ENCODE data around the gene TMEM89.
A peak's percentile ranks its signal among the peaks of the same experiment; 100 is the strongest.

Gene TMEM89

DNA sequence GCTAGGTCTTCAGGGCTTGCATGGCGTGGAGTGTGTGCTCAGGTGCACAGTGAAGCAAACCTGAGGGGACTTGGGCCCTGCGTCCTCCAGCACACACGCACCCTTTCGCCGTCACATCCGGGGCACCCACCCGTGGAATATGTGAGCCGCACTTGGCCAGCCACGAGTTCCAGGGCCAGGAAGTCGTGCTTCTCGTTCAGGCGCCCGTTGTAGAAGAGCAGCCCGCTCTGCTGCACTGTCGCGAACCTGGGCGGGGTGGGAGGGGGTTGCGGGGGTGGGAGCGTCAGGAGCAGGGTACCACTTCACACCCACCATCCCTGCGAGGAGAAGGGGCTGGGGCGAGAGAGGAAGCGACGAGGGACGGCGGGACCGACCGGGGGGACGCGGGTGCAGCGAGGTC, 34.0 kb upstream of the TMEM89 start:
- POLR2A ChIA-PET, result no interaction called here
- CTCF ChIA-PET, result interaction anchor here (0.9 to 1.8 kb wide), 4 partner anchors 9 to 98 kb away, joined by 3 to 5 read pairs (median 3); no protein-coding TSS in a partner anchor
- H3K4me3 ChIP-seq (ENCODE audit: low read depth, low read length), result peak overlapping the region; percentile 46
- TF ChIP-seq, protein P1, sequence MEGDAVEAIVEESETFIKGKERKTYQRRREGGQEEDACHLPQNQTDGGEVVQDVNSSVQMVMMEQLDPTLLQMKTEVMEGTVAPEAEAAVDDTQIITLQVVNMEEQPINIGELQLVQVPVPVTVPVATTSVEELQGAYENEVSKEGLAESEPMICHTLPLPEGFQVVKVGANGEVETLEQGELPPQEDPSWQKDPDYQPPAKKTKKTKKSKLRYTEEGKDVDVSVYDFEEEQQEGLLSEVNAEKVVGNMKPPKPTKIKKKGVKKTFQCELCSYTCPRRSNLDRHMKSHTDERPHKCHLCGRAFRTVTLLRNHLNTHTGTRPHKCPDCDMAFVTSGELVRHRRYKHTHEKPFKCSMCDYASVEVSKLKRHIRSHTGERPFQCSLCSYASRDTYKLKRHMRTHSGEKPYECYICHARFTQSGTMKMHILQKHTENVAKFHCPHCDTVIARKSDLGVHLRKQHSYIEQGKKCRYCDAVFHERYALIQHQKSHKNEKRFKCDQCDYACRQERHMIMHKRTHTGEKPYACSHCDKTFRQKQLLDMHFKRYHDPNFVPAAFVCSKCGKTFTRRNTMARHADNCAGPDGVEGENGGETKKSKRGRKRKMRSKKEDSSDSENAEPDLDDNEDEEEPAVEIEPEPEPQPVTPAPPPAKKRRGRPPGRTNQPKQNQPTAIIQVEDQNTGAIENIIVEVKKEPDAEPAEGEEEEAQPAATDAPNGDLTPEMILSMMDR (IDR thresholded peaks at IDR 0.05; ENCODE audit: insufficient read depth, low read length, missing control alignments), result no peak
- DNase-seq (ENCODE audit: low read depth, low spot score), result no peak

DNA sequence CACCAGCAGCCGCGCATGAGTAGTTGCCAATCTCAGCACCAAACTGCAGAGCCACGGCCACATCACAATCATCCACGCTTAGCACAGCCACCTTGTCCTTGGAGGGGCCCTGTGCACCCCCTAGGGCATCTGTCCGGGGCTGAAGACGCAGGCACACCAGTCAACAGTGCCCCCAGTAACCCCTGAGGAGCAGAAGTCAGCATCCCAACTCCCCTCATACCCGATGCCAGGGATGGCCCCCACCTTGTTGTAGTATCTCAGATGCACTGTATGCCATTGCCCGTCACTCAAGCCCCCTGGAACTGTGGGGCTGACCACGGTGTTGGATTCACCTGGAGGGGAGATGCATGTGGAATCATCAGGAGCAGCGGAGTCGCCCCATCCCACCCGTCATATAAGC, 33.5 kb upstream of the TMEM89 start:
- DNase-seq (ENCODE audit: low read depth, low spot score), result no peak
- ChIA-PET POLR2A (no interaction called here), CTCF (interaction anchor here (1.0 to 7.0 kb wide), 6 partner anchors 8 to 191 kb away, joined by 3 to 50 read pairs (median 3); partner anchors contain the start of genes NCKIPSD and SLC26A6)
- no peak overlapping the region for H3K4me3 ChIP-seq (ENCODE audit: low read depth, low read length)
- TF ChIP-seq, protein P1 (IDR thresholded peaks at IDR 0.05; ENCODE audit: insufficient read depth, low read length, missing control alignments), result no peak

DNA sequence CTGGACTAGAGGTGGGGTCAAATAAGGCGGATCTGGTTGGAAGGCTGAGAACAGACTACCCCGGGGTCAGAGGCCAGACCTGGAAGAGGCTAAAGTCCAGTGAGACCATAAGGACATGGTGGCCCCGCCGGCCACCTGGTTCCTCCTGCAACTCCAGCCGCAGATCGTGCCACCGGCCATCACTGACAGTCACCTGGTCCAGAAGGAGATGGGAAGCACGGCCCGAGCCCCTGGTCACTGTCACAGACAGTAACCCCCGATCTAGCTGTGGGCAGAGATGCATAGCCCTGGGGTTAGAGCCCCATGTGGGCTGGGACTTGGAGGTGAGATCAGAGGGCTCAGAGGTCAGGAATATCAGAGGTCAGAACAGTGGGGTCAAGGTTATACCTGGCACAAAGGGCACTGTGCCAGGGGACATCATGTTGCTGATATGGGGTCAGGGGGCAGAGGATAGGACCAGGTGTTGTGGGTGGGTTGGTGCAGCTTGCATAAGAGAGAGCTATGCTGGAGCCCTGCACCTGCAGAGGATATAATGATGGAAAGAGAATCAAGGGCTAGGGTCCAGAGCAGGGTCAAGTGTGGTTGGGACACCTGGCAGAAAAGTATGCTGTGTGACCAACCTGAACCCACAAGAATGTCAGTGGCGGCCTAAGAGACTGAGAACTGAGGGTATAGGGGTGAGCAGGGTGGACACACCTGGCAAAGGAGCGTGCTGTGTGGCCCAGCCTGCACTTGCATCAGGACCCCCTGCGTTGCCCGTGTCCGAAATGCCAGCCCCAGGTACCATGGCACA, 31.6 kb upstream of the TMEM89 start:
- H3K4me3 ChIP-seq (ENCODE audit: low read depth, low read length), result no peak overlapping the region
- TF ChIP-seq, protein P1 (IDR thresholded peaks at IDR 0.05; ENCODE audit: insufficient read depth, low read length, missing control alignments), result no peak
- CTCF ChIA-PET, result interaction anchor here (1.0 to 7.0 kb wide), 4 partner anchors 16 to 252 kb away, joined by 3 to 50 read pairs (median 4); partner anchors contain the start of gene SLC26A6
- no peak for DNase-seq (ENCODE audit: low read depth, low spot score)
- POLR2A ChIA-PET, result interaction anchor here (1.4 kb wide), 1 partner anchor 10 kb away, joined by 5 read pairs; the partner anchor contains the start of gene CELSR3

DNA sequence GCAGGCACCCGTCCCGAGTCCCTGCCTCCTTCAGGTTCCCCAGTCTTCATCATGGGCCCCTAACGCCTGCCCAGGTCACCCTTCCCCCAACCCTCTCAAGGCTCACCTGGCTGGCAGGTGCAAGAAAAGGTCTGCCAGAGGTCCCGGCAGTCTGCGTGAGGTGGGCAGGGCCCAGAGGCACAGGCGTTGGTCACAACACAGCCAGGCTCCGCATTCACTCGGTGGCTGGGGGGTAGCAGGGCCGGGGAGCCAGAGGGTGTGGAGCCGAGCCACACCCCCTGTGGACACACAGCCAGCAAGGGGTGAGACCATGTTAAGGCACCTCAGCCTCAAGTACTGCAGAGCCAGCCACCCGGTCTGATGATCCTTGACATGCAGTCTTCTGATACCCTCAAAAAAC, 30.2 kb upstream of the TMEM89 start:
- POLR2A ChIA-PET, result no interaction called here
- CTCF ChIA-PET, result interaction anchor here (1.0 to 7.0 kb wide), 3 partner anchors 15 to 216 kb away, joined by 3 to 50 read pairs (median 3); partner anchors contain the start of gene SLC26A6

DNA sequence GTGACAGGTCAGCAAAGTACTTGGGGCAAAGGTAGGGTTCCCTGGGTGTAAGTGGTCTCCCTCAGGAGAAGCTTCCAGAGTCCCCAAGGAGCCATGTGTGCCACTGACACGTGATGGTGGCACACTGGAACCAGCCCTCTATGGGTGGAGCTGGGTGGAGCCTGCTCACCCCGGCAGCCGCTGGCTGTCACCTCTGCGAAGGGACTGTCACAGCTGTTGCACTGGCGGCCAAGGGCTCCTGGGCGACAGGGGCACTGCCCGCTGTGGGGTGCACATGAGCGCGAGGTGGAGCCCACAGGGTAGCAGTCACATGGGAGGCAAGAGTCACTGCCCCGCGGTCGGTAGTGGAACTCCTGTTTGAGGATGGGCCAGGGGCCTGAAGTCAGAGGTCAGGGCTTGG, 29.2 kb upstream of the TMEM89 start:
- ChIA-PET POLR2A (no interaction called here), CTCF (interaction anchor here (7.0 kb wide), 1 partner anchor 14 kb away, joined by 50 read pairs; the partner anchor contains the start of gene SLC26A6)
- no peak for DNase-seq (ENCODE audit: low read depth, low spot score)
- TF ChIP-seq, protein P1 (IDR thresholded peaks at IDR 0.05; ENCODE audit: insufficient read depth, low read length, missing control alignments), result no peak
- no peak overlapping the region for H3K4me3 ChIP-seq (ENCODE audit: low read depth, low read length)

More for the DNA sequence above, 30.2 kb upstream of the TMEM89 start:
- H3K4me3 ChIP-seq (ENCODE audit: low read depth, low read length), result no peak overlapping the region
- DNase-seq (ENCODE audit: low read depth, low spot score), result no peak
- TF ChIP-seq, protein P1 (IDR thresholded peaks at IDR 0.05; ENCODE audit: insufficient read depth, low read length, missing control alignments), result no peak

DNA sequence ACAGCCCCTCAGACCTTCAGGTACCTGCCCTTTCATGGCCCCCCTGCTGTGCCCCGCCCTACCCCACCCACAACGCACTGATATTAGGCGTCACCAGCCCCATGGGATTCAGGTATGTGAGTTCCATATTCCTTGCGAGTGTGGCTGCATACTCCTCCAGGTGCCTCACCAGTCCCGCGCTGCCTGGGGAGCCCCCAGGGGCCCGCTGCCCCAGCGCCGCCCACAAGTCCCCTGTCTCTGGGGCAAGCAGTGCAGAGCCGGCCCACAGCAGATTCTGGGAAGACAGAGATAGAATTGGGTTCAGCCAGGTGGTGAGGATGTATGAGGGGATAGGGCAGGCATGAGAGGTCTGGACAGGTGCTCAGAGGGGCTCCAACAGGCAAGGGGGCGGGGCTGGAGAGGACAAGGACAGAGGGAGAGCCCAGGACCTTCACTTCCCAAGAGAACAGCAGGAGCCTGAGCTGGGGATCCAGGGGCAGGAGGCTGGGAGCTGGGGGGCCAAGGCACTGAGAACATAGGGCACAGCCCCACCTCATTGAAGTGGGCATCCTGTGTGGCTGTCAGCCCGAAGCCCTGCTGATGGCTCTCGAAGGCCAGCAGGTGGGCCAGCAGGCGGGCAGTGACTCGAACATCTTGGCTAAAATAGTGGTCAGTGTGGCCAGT, 26.8 kb upstream of the TMEM89 start:
- TF ChIP-seq, protein P1 (IDR thresholded peaks at IDR 0.05; ENCODE audit: insufficient read depth, low read length, missing control alignments), result no peak
- ChIA-PET CTCF (interaction anchor here (7.0 kb wide), 1 partner anchor 12 kb away, joined by 50 read pairs; the partner anchor contains the start of gene SLC26A6), POLR2A (no interaction called here)
- no peak for DNase-seq (ENCODE audit: low read depth, low spot score)
- no peak overlapping the region for H3K4me3 ChIP-seq (ENCODE audit: low read depth, low read length)

All from AG04449 (cell line).